ENCODE results near the gene RNF157. TPM values are rescaled to one million over a fixed set of nuclear protein-coding genes. Genes with fewer than 3 reads are reported as not detected.

The RNF157 gene
- total and polyA plus RNA-seq, 2 of the 13 experiments (the other 11 are each of a cell fraction or from before 2014, with no cell fraction given), result 0.44 to 1.5 TPM

DNA sequence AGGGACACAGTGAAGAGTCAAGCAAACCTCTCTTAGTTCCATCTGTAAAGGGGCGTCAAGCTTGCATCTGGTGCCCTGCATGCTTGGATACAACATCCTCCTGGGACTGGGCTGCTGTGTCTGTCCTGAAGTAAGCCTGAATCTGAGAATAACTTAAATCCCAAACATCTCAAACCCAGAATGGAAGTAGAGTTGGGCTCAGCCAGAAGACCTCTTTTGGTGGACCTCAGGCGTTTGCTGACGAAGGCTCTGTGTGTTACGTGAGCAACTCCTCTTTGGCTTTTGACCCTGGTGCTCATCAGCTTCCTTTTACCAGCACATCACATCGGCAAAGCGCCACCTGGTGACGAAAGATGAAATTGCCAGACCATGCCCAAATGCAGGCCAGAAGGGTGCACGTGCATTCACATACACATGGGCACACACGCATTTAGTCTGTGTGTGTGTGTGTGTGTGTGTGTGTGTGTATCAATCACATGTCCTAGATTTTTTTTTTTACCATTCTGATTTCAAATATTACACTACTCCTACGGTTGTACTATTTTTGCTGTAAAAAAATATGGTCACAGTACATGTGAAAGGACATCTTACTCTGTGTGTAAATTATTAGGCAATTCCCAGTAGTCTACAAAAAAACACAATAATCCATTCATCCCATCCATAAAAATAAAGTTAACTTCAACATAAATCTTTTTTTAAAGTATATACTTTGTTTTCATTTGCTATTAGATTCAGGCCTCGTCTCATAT, 58.1 kb downstream of the RNF157 start:
- no peaks in the 10 kb centered on the region for H3K36me3 ChIP-seq (replicated peaks in 1 of 2; ENCODE audit: control insufficient read depth in 1 of 2, insufficient read depth in 2 of 2, low read length in 2 of 2)
- CTCF ChIA-PET (ENCODE audit: low intra/inter-chr PET ratio, low total read pairs), result interaction anchor here (1.2 to 4.7 kb wide), 6 partner anchors 8 to 168 kb away, joined by 3 to 78 read pairs (median 4); no protein-coding TSS in a partner anchor
- in situ Hi-C loops (cut with HindIII; ENCODE audit: extremely low pct_ligation_motif_present, low pct_unique_long_range_greater_than_20kb), result loop anchor here (10.0 kb wide), 1 partner anchor 103 kb away; no protein-coding TSS in a partner anchor
- H3K9me3 ChIP-seq (ENCODE audit: low read length), result no peaks in the 10 kb centered on the region
- H4K20me1 ChIP-seq (ENCODE audit: insufficient read depth, low read length), result no peaks in the 10 kb centered on the region
- H3K27ac ChIP-seq (ENCODE audit: extremely low read length, insufficient read depth, low read length), result no peak overlapping the region
- POLR2A ChIA-PET, result interaction anchor here (0.8 to 1.5 kb wide), 3 partner anchors 8 to 62 kb away, joined by 3 to 9 read pairs (median 3); no protein-coding TSS in a partner anchor
- H2AFZ ChIP-seq (ENCODE audit: low read length), result no peak overlapping the region
- peaks cover 37% of the 10 kb centered on the region for H3K4me1 ChIP-seq (ENCODE audit: insufficient read depth, low read length)
- H3K79me2 ChIP-seq (ENCODE audit: insufficient read depth, low read length), result no peaks in the 10 kb centered on the region
- WGBS (ENCODE audit: low lambda C conversion rate), result 15% methylated on average over 11 of the region's 11 CpGs
- intact Hi-C loops (cut with micrococcal nuclease; ENCODE audit: unreplicated experiment), result loop anchor here (1.0 to 10.0 kb wide), 3 partner anchors 61 to 168 kb away; no protein-coding TSS in a partner anchor
- BruUV-seq (replicated peaks), result no TSS peak
- FAIRE-seq (peak; percentile 99), ATAC-seq (peak; percentile 89), DNase-seq (ENCODE audit: low spot score) (peak; percentile 89)
- peaks cover 0 to 1% of the 10 kb centered on the region in 2 experiments; a peak in 1 of 5 replicates for H3K27me3 ChIP-seq (ENCODE audit: control insufficient read depth in 1 of 2, insufficient read depth in 2 of 2, low read length in 2 of 2)
- H3K4me2 ChIP-seq (ENCODE audit: low read depth, low read length), result peak overlapping the region; percentile 63
- H3K9ac ChIP-seq (ENCODE audit: insufficient read depth, low read depth, low read length), result no peak overlapping the region
- H3K4me3 ChIP-seq (replicated peaks in 1 of 3; ENCODE audit: insufficient read depth in 1 of 3, low read depth in 2 of 3, low read length in 3 of 3), result no peak overlapping the region
- TF ChIP-seq HMG20A (CRISPR knock-in tag; IDR thresholded peaks at IDR 0.05; ENCODE audit: borderline replicate concordance) (peak; percentile 56; the same call in 1 of the 2 replicates), IRF2 (CRISPR knock-in tag; IDR thresholded peaks at IDR 0.05) (peak; percentile 78), SSRP1 (CRISPR knock-in tag; IDR thresholded peaks at IDR 0.05) (0 out of 2 replicates have a peak, but pooled peaks have one; percentile 50), PRDM15 (CRISPR knock-in tag; IDR thresholded peaks at IDR 0.05) (no peak), CEBPG (CRISPR knock-in tag; IDR thresholded peaks at IDR 0.05) (peak; percentile 54), ZFAT (CRISPR knock-in tag; conservative IDR thresholded peaks at IDR 0.05) (no peak), ZNF598 (CRISPR knock-in tag; IDR thresholded peaks at IDR 0.05; ENCODE audit: borderline replicate concordance) (0 out of 2 replicates have a peak, but pooled peaks have one; percentile 74), ZNF589 (CRISPR knock-in tag; conservative IDR thresholded peaks at IDR 0.05) (no peak), SAFB2 (CRISPR knock-in tag; IDR thresholded peaks at IDR 0.05; ENCODE audit: borderline replicate concordance, low read depth) (no peak), HNF4A (CRISPR knock-in tag; IDR thresholded peaks at IDR 0.05) (peak; percentile 30; the same call in 1 of the 2 replicates), ETV5 (CRISPR knock-in tag; IDR thresholded peaks at IDR 0.05; ENCODE audit: borderline replicate concordance) (peak; percentile 66; the same call in 1 of the 2 replicates), SUZ12 (IDR thresholded peaks at IDR 0.05; ENCODE audit: low read depth, low read length) (no peak), MIER2 (CRISPR knock-in tag; IDR thresholded peaks at IDR 0.05) (peak; percentile 66; the same call in 1 of the 2 replicates), ZNF878 (CRISPR knock-in tag; IDR thresholded peaks at IDR 0.05) (no peak), CBX5 (CRISPR knock-in tag; IDR thresholded peaks at IDR 0.05; ENCODE audit: borderline replicate concordance) (peak; percentile 91), TP53 (CRISPR knock-in tag; conservative IDR thresholded peaks at IDR 0.05) (no peak), KLF6 (CRISPR knock-in tag; IDR thresholded peaks at IDR 0.05) (0 out of 2 replicates have a peak, but pooled peaks have one; percentile 43), U2AF1 (optimal IDR thresholded peaks at IDR 0.05; ENCODE audit: low read depth, low read length) (no peak), MIXL1 (CRISPR knock-in tag; IDR thresholded peaks at IDR 0.05) (peak; percentile 90), ZSCAN9 (CRISPR knock-in tag; IDR thresholded peaks at IDR 0.05; ENCODE audit: borderline replicate concordance) (peak; percentile 66; the same call in 1 of the 2 replicates), MED1 (CRISPR knock-in tag; IDR thresholded peaks at IDR 0.05) (peak; percentile 26; the same call in 1 of the 2 replicates), PHF8 (CRISPR knock-in tag; IDR thresholded peaks at IDR 0.05) (no peak), MIER3 (CRISPR knock-in tag; IDR thresholded peaks at IDR 0.05; ENCODE audit: borderline replicate concordance) (peak; percentile 64; the same call in 1 of the 2 replicates), NR2F2 (IDR thresholded peaks at IDR 0.05; ENCODE audit: borderline replicate concordance, low read depth) (peak; percentile 75; the same call in 1 of the 2 replicates)
